HG02973 (cell line): Measurements from ENCODE around the gene ADAMTS2.

Experiments
- ATAC-seq: cut with Tn5 transposase; IDR thresholded peaks from one replicate; pipeline ENCODE4 v1.9.1; 2021; ENCODE audit warnings: moderate library complexity; ENCODE audit not compliant: unreplicated experiment

ADAMTS2 gene

DNA sequence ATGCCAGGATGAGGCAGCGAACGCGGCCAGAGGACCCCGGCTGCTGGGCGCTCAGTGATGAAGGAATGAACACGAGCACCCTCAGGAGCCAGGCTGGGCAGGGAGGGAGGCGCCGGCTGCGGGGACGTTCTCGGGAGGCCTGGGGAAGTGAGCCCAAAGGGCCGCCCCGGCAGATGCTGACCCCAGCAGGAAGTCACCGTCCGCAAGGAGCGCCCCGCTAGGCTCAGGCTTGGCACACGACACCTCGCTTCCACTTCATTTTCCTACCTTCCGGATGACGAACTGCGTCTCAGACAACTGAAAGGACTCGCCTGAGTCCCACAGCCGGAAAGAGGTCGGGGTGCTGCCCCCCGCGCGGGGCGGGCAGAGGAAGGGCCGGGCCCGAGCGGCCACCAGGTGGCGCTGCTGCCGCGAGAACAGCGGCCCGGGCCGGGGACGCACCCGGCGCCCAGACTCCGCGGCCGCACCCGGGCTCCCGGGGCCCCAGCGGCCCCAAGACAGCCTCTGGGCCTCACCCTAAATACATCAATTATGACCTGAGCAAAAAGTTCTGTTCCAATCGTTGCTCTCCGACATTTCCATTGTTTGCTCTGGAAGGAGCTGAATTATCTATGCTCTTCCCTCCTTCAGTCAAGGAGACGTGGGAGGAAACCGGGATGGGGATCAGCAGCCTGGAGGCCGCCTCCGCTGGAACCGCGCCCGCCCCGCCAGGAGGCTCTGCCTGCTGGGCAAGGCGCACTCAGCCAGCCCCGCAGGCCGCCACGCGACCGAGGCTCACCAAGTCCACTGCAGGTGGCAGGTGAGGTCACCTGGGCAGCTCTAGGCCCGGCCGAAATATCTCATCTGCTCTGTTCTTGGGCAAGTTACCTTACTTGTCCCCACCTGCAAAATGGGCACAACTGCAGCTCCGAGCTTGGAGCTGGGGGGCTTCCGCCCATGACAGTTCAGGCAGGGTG, 178.1 kb downstream of the ADAMTS2 start:
- ATAC-seq: peak; percentile 57

DNA sequence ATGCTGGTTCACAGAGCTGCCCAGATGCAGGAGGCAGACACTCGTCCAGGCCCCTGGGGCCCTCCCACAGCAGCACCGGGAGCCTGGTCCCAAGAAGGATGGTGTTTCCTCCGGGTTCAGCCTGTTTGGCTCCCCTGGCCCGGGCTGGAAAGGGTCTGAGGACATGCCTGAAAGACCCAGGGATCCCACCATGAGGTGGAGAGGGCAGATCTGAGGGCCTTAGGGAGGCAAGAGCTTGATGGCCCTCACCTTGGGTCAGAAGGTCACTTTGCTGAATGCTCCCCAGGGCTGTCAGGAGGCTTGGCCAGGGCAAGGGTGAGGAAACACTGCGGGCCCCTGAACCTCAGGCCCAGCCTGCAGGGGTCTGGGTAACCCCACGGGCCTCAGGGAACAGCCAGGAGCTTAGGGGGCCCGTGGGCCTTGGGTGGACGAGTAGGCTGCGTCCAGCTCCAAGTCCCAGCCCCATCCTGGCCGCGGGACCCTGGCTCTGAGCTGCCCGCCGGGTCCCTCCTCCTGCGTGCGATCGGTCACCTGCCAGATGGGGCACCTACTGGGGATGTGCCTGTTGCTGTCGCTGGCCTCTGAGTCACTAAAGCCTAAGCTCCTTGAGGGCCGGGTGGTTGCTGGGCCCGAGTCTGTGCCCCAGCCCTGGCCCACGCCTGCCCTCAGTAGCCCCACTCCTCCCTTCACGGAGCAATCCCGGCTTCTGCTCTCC, 178.9 kb downstream of the ADAMTS2 start:
- ATAC-seq: no peak

- no peak for ATAC-seq
These were observed 179.7 kb downstream of the ADAMTS2 start for GRCh38 chr5:179165421-179166170.

DNA sequence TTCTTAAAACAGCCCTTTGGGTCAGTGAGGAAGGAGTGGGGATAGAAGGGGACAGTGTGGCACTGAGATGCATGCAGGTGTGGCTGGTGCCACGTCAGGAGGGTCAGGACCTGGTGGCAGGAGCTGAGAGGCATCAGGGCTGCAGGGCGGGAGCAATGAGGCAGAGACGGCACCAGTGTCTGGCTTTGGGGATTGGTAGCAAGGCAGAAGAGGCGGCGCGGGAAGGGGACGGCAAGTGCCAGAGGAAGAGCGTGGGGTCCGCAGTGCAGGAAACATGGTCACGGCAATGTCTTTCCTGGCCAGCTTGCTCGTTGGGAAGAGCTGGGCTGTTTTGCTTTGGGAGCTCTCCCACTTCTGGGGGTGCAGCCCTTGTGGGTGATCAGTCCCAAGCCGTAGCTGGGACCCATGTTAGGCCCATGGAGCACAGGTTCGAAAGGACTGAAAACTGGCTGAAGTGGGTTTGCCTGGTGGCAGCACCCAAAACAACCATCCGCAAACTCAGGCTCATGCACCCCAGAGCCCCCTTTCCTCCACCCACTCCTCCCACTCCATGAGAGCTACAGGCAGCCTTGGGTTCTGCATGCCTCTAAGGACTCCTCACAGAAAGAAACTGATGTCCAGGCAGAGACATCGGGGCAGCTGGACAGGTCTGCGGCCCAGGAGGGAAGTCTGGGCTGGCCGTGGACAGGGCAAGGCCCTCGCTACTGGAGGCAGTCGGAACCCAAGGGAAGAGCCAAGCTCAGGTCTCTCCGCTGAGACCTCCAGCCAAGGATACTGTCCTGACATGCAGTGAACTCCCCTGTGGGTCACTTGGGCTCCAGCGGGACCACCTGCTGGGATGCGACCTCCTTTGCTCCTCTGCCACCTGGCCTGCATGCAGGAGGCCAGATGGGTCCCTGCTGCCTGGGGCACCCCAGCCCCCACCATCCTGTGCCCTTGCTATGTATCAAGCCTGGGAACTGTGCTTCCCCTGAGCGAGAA, 180.6 kb downstream of the ADAMTS2 start:
- ATAC-seq: no peak

DNA sequence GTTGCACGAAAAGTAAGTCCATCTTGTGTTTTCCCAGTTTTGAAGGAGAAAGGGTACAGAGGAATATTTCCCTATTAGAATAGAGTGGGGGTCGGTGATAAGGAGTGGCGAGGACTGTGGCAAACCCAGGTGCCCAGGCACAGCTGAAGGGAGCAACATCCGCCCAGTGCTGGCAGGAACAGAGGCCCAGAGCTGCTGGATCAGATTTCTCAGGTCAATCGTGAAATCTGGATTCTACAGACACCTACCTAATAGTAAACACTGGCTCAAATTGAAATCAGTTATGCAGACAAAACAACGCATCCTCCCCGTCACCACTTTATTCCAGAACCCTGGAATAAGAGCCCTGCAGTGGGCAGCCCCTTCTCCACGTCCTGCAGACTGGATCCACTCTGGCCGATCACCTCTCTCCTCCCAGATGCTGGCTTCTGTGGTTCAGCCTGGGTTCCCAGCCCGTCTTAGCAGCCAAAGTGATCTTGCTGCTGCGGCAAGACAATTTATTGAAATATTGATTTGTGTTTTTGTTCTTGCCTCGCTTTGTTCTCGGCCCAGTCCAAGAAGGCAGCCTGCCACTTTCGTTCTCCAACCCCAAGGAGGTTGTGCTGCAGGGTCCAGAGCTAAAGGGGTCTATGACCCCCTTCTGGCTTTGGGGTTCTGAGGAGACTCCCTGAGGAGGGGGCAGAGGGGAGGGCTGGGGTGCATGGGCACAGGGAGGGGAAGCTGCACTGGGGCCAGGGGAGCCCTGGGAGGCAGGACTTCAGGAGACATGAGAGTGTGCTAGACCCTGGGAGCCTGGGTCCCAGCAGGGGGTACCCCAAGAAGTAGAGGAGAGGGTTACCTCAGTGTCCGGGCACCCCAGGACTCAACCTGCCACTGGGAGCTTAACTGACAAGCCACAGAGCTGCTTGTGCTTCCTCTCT, 181.8 kb downstream of the ADAMTS2 start:
- no peak for ATAC-seq

GRCh38 chr5:179162351-179163235, 182.7 kb downstream of the ADAMTS2 start:
- ATAC-seq: no peak

- no peak for ATAC-seq
These were observed 183.4 kb downstream of the ADAMTS2 start for GRCh38 chr5:179161901-179162300.

GRCh38 chr5:179160584-179160983, 184.7 kb downstream of the ADAMTS2 start:
- ATAC-seq: no peak

- no peak for ATAC-seq
These were observed 186.7 kb downstream of the ADAMTS2 start for GRCh38 chr5:179158556-179158955.

- ATAC-seq: no peak
These were observed 190.0 kb downstream of the ADAMTS2 start for GRCh38 chr5:179154991-179155955.

GRCh38 chr5:179154346-179154990, 190.8 kb downstream of the ADAMTS2 start:
- ATAC-seq: no peak

GRCh38 chr5:179153921-179154345, 191.3 kb downstream of the ADAMTS2 start:
- ATAC-seq: no peak

DNA sequence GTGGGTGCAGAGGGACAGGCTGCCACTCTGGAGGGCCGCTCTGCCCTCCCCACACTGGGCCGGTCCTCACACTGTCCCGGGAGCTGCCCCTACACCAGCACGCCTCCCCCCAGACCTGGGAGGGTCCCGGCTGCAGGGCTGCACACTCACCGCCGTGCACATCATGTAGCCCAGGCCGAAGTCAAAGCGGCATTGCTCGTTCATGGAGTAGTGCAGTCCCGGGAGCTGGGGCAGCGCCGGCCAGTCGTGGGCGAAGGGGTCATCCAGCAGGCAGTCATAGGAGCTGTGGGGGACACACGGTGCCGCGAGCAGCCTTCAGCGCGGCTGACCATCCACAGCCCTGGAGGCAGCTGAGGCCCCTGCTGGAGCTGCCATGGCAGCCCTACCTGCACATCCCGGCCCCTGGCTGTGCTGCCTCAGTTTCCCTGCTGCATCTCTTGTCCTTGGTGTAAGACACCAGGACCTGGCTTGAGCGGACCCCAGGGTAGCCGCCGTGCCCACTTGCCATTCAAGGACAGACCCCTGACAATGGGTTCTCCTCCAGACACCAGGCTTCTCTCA, 191.8 kb downstream of the ADAMTS2 start:
- no peak for ATAC-seq

DNA sequence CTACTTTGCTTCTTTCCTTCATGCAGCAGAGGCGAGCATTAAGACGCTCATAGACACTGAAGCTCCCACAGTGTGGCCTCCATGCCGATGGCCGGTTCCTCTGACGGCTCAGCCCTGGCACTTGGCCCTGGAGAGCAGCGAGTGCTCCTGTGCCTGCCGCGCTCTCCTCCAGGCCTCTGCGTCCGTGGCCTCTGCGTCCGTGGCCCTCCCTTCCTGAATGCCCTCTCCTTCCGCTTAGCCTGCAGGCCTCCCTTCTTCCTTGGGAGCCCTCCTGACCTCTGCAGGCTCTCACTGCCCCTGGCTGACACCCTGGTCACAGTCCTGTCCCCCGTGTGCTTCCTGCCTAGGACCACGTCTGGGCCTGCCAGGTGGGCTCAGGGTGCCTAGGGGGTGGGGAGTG, 192.3 kb downstream of the ADAMTS2 start:
- ATAC-seq: no peak

DNA sequence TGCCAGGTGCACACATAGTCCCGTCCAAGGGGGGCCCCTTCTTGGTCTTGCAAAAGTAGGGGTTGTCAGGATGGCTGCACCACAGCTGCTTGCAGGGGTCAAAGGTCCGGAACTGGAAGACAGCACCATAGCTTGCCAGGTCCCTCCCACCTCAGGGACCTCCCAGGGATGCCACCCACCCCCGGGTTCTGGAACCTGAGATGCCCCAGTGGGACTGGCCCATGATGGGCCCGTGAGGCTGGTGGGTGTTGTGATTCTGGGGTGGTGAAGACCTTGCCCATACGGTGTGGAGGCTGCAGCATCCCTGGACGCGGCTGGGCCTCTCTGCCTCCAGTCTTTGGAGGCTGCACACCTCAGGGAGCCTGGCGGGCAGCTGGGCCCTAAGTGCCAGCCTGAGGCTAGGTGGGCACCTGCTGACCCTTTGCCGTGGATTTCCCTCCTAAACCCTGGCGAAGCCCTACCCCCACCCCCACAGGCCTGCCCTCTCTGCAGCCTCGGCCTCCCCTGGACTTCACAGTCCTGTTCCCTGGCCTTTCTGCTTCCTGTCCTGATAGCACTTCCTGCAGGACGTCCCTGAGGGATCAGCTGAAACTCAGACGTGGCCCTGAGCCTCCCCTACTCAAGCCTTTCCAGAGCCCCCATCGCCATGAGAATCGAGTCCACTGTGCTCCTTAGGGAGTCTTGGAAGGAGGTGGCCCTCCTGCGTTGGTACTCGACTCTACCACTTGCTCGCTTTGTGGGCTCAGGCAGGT, 192.9 kb downstream of the ADAMTS2 start:
- no peak for ATAC-seq
